HCT116 (cell line): Measurements from ENCODE around the gene BMF. TPM values are rescaled to one million over a fixed set of nuclear protein-coding genes. Genes with fewer than 3 reads are reported as not detected.
A peak's percentile ranks its signal among the peaks of the same experiment; 100 is the strongest.

Experiments used
- ATAC-seq: fragments of 200-7000 bp; cut with Tn5 transposase; 2 replicates; pipeline ENCODE4 v1.9.1; 2020; ENCODE audit warnings: mild to moderate bottlenecking, moderate library complexity
- BruUV-seq: library from RNA; stranded (reverse); fragments of 400-500 nt; replicated peaks from 2 replicates; lab custom pipeline; 2021; lab: Mats Ljungman, UMichigan
- CTCF ChIA-PET: fragments of 300-600 bp; sonication (Branson Sonifier 250); formaldehyde crosslinking; loops from one replicate; lab custom pipeline; 2021; ENCODE audit warnings: antibody characterized with exemption; lab: Charles Lee
- POLR2A ChIA-PET: fragments of 300-600, 350-600 bp; sonication (Branson Sonifier 250); formaldehyde crosslinking; loops from one replicate; lab custom pipeline; 2021; ENCODE audit warnings: antibody characterized with exemption; lab: Charles Lee
- RAD21 ChIA-PET, 2 experiments: fragments of 300-600 bp; sonication (Branson Sonifier 250); formaldehyde crosslinking; loops; one replicate each; lab custom pipeline; 2023; ENCODE audit warnings: low total read pairs in 2 of 2; ENCODE audit not compliant: uncharacterized antibody in 2 of 2, unreplicated experiment in 2 of 2, low non-redundant PET in 1 of 2; lab: Charles Lee
- DNase-seq: peaks from one replicate; pipeline ENCODE4 v3.0.0-alpha.2; 2010; ENCODE audit warnings: low read depth, low spot score
- H2AFZ ChIP-seq: fragments of 200-600 bp; shearing (Covaris generic), sonication (generic); 2 replicates; pipeline ENCODE4 v1.6.1; 2017; ENCODE audit warnings: low read depth, mixed run types, mixed read lengths, antibody characterized with exemption, low read length; ENCODE audit not compliant: poor library complexity, severe bottlenecking
- H3K27ac ChIP-seq: 2 replicates; pipeline ENCODE4 v1.5.1; 2012; ENCODE audit warnings: low read depth, low read length
- H3K27me3 ChIP-seq: fragments of 200-600 bp; sonication (generic); 2 replicates; pipeline ENCODE4 v1.6.1; 2016; ENCODE audit warnings: mixed run types, low read length, mixed read lengths; ENCODE audit not compliant: insufficient read depth
- H3K36me3 ChIP-seq, 2 experiments: fragments of 200-500 bp in 1 of 2; fragments of 200-600 bp in 1 of 2; sonication (Bioruptor generic) in 1 of 2; sonication (generic) in 1 of 2; 2 replicates each; pipeline versions ENCODE4 v1.5.1 to v1.6.1; 2014 to 2016; ENCODE audit warnings: low read length in 2 of 2, inconsistent platforms in 1 of 2, mixed read lengths in 1 of 2, mixed run types in 1 of 2; ENCODE audit not compliant: insufficient read depth in 2 of 2, control insufficient read depth in 1 of 2
- H3K4me1 ChIP-seq, 2 experiments: fragments of 200-600 bp in 1 of 2; sonication (generic) in 1 of 2; 2 replicates each; pipeline versions ENCODE4 v1.5.1 to v1.6.1; 2012 to 2017; ENCODE audit warnings: low read length in 2 of 2, inconsistent platforms in 1 of 2, mild to moderate bottlenecking in 1 of 2, mixed read lengths in 1 of 2, mixed run types in 1 of 2, moderate library complexity in 1 of 2; ENCODE audit not compliant: insufficient read depth in 2 of 2, control insufficient read depth in 1 of 2
- H3K4me2 ChIP-seq: fragments of 200-600 bp; sonication (generic); 2 replicates; pipeline ENCODE4 v1.6.1; 2017; ENCODE audit warnings: mixed run types, low read length, mixed read lengths
- H3K4me3 ChIP-seq, 2 experiments: fragments of 200-600 bp in 1 of 2; sonication (generic) in 1 of 2; replicated peaks in 1 of 2; 2 replicates each; pipeline ENCODE4 v1.5.1; 2011 to 2016; ENCODE audit warnings: low read length in 2 of 2, control low read depth in 1 of 2, low read depth in 1 of 2, mild to moderate bottlenecking in 1 of 2, mixed read lengths in 1 of 2, mixed run types in 1 of 2
- H3K79me2 ChIP-seq: fragments of 200-600 bp; sonication (generic); 2 replicates; pipeline ENCODE4 v1.6.1; 2017; ENCODE audit warnings: mild to moderate bottlenecking, mixed run types, low read length, moderate library complexity, mixed read lengths; ENCODE audit not compliant: insufficient read depth
- H3K9ac ChIP-seq: fragments of 200-600 bp; sonication (generic); 2 replicates; pipeline ENCODE4 v1.6.1; 2016; ENCODE audit warnings: low read length, mixed read lengths
- H3K9me2 ChIP-seq: fragments of 200-600 bp; sonication (generic), shearing (Covaris generic); 2 replicates; pipeline ENCODE4 v1.6.1; 2017; ENCODE audit warnings: mixed run types, mild to moderate bottlenecking, moderate library complexity; ENCODE audit not compliant: insufficient read depth
- H3K9me3 ChIP-seq, 2 experiments: fragments of 200-500 bp in 1 of 2; fragments of 200-600 bp in 1 of 2; sonication (Bioruptor generic) in 1 of 2; sonication (generic) in 1 of 2; 2 replicates each; pipeline ENCODE4 v1.6.1; 2014 to 2017; ENCODE audit warnings: low read length in 2 of 2, mixed read lengths in 2 of 2, inconsistent platforms in 1 of 2, low read depth in 1 of 2, mild to moderate bottlenecking in 1 of 2, mixed run types in 1 of 2, moderate library complexity in 1 of 2; ENCODE audit not compliant: control insufficient read depth in 1 of 2, insufficient read depth in 1 of 2
- H4K20me1 ChIP-seq: fragments of 200-600 bp; sonication (generic), shearing (Covaris generic); 2 replicates; pipeline ENCODE4 v1.6.1; 2017; ENCODE audit warnings: mixed run types, mild to moderate bottlenecking, moderate library complexity; ENCODE audit not compliant: insufficient read depth
- CEBPB ChIP-seq: IDR thresholded peaks from 2 replicates; pipeline ENCODE4 v1.6.1; 2012; ENCODE audit warnings: low read depth
- CTCF ChIP-seq, 3 experiments: fragments of 200-600 bp in 1 of 3; sonication (generic) in 1 of 3; IDR thresholded peaks in 2 of 3; conservative IDR thresholded peaks in 1 of 3; 2 replicates each; pipeline ENCODE4 v1.5.1; 2012 to 2017; ENCODE audit warnings: low read depth in 2 of 3, low read length in 2 of 3, antibody characterized with exemption in 1 of 3, borderline replicate concordance in 1 of 3, control low read depth in 1 of 3, mild to moderate bottlenecking in 1 of 3, mixed read lengths in 1 of 3, mixed run types in 1 of 3, moderate library complexity in 1 of 3; ENCODE audit not compliant: insufficient read depth in 1 of 3
- ELF1 ChIP-seq: IDR thresholded peaks from 2 replicates; pipeline ENCODE4 v1.6.1; 2012; ENCODE audit warnings: low read depth, borderline replicate concordance
- EZH2phosphoT487 ChIP-seq: fragments of 200-600 bp; IDR thresholded peaks from 2 replicates; pipeline ENCODE4 v1.6.1; 2018; ENCODE audit warnings: antibody characterized with exemption, borderline replicate concordance
- MAX ChIP-seq: IDR thresholded peaks from 2 replicates; pipeline ENCODE4 v1.6.1; 2012
- POLR2A ChIP-seq: IDR thresholded peaks from 2 replicates; pipeline ENCODE4 v1.7.0; 2011; ENCODE audit warnings: borderline replicate concordance; ENCODE audit not compliant: insufficient read depth, insufficient read length; ENCODE audit errors: extremely low read depth
- POLR2AphosphoS5 ChIP-seq: IDR thresholded peaks from 2 replicates; pipeline ENCODE4 v1.6.1; 2011; ENCODE audit warnings: mild to moderate bottlenecking, low read depth, low read length, moderate library complexity
- SRF ChIP-seq: IDR thresholded peaks from 2 replicates; pipeline ENCODE4 v1.6.1; 2012; ENCODE audit warnings: low read depth
- TCF7L2 ChIP-seq: IDR thresholded peaks from 2 replicates; pipeline ENCODE4 v1.7.0; 2011; ENCODE audit warnings: borderline replicate concordance, inconsistent platforms; ENCODE audit not compliant: insufficient read depth, insufficient read length; ENCODE audit errors: extremely low read depth
- YY1 ChIP-seq: IDR thresholded peaks from 2 replicates; pipeline ENCODE4 v1.6.1; 2011; ENCODE audit warnings: low read length, low read depth, moderate library complexity, mild to moderate bottlenecking; ENCODE audit not compliant: insufficient replicate concordance; ENCODE audit errors: extremely low read depth
- ZFX ChIP-seq: fragments of 450-650 bp; IDR thresholded peaks from 2 replicates; pipeline ENCODE4 v1.6.1; 2017
- ZNF274 ChIP-seq: fragments of 200-500 bp; sonication (Bioruptor generic); IDR thresholded peaks from 2 replicates; pipeline ENCODE4 v1.6.1; 2014; ENCODE audit warnings: mild to moderate bottlenecking, low read depth, low read length, inconsistent platforms
- intact Hi-C: fragments of 100-400 bp; cut with micrococcal nuclease; formaldehyde crosslinking; loops from 2 replicates; pipeline ENCODE4 v1.10.0; 2022
- total RNA-seq: library from RNA; stranded (reverse); gene quantifications from one replicate; pipeline ENCODE4 v1.2.1, GENCODE V29; 2021; ENCODE audit not compliant: unreplicated experiment
- TF ChIP-seq, protein P1 (sequence below): IDR thresholded peaks from 2 replicates; pipeline ENCODE4 v1.6.1; 2012
- TF ChIP-seq, protein P2 (sequence below): IDR thresholded peaks from 2 replicates; pipeline ENCODE4 v1.6.1; 2011; ENCODE audit warnings: mild to moderate bottlenecking, low read length, moderate library complexity; ENCODE audit not compliant: insufficient replicate concordance; ENCODE audit errors: extremely low read depth

BMF gene
- total RNA-seq, 1 experiment from 2014 or later, result 1.0 TPM

GRCh38 chr15:40104296-40104864 is 4.3 kb downstream of the BMF start (continued):
- TF ChIP-seq ZNF274 (no peak), SRF (no peak), POLR2AphosphoS5 (no peak), YY1 (no peak), EZH2phosphoT487 (no peak)
- TF ChIP-seq, all 23 proteins: peak for 0

DNA sequence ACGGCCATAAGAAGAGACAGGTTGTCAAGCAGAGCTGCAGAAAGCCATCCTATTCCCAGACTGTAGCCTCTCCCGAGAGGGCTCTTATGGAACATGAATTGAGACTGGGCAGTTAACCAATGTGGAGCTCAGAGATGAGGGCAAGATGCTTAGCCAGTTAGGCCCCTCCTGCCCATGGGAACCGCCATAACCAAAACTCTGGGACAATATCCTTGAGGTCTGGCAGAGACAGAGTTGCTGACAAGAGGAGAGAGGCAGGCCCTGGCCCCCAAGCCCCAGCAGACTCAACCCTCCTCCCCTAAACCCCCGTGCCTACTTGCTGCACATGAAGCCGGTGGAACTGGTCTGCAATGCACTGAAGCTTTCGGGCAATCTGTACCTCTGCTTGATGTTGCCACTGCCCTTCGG is 4.8 kb downstream of the BMF start:
- peak; percentile 2; the same call in 1 of the 2 replicates for ATAC-seq
- no peak for DNase-seq
- Histone ChIP-seq H3K4me3 (peak overlapping the region in 1 of 2 experiments; percentile 31; a peak in 2 of 4 replicates), H3K4me2 (peak overlapping the region; percentile 75), H3K36me3 (no peaks in the 10 kb centered on the region), H3K27me3 (no peaks in the 10 kb centered on the region), H3K4me1 (peaks cover 74 to 84% of the 10 kb centered on the region in 2 experiments), H2AFZ (peak overlapping the region; percentile 2), H4K20me1 (no peaks in the 10 kb centered on the region), H3K27ac (no peak overlapping the region; the same call in 1 of the 2 replicates), H3K9me3 (no peaks in the 10 kb centered on the region), H3K79me2 (no peaks in the 10 kb centered on the region), H3K9me2 (no peaks in the 10 kb centered on the region), H3K9ac (peak overlapping the region; percentile 32; the same call in 1 of the 2 replicates)
- TF ChIP-seq ELF1 (no peak), POLR2A (no peak), MAX (no peak), TCF7L2 (no peak), ZFX (no peak), CEBPB (no peak), CTCF (IDR thresholded peaks at IDR 0.05 in 2 of 3, conservative IDR thresholded peaks at IDR 0.05 in 1 of 3; ENCODE audit: borderline replicate concordance in 1 of 3, insufficient read depth in 1 of 3, low read depth in 2 of 3, low read length in 2 of 3) (no peak)
- TF ChIP-seq, protein P1, sequence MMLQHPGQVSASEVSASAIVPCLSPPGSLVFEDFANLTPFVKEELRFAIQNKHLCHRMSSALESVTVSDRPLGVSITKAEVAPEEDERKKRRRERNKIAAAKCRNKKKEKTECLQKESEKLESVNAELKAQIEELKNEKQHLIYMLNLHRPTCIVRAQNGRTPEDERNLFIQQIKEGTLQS, result no peak
- TF ChIP-seq, protein P2, sequence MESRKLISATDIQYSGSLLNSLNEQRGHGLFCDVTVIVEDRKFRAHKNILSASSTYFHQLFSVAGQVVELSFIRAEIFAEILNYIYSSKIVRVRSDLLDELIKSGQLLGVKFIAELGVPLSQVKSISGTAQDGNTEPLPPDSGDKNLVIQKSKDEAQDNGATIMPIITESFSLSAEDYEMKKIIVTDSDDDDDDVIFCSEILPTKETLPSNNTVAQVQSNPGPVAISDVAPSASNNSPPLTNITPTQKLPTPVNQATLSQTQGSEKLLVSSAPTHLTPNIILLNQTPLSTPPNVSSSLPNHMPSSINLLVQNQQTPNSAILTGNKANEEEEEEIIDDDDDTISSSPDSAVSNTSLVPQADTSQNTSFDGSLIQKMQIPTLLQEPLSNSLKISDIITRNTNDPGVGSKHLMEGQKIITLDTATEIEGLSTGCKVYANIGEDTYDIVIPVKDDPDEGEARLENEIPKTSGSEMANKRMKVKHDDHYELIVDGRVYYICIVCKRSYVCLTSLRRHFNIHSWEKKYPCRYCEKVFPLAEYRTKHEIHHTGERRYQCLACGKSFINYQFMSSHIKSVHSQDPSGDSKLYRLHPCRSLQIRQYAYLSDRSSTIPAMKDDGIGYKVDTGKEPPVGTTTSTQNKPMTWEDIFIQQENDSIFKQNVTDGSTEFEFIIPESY, result no peak
- intact Hi-C loops, result loop anchor here (10.0 kb wide), 1 partner anchor 61 kb away; the partner anchor contains the start of gene BUB1B
- ChIA-PET CTCF (interaction anchor here (0.7 to 4.1 kb wide), 13 partner anchors 8 to 113 kb away, joined by 3 to 34 read pairs (median 5); no protein-coding TSS in a partner anchor), POLR2A (interaction anchor here (1.4 kb wide), 1 partner anchor 57 kb away, joined by 4 read pairs; no protein-coding TSS in a partner anchor), RAD21 (interaction anchor here (1.0 to 1.8 kb wide), 3 partner anchors 22 to 58 kb away, joined by 3 to 12 read pairs (median 4); no protein-coding TSS in a partner anchor)
- no TSS peak for BruUV-seq
